K562 (cell line): ENCODE measurements around the gene METTL25B. TPM values are rescaled to one million over a fixed set of nuclear protein-coding genes. Genes with fewer than 3 reads are reported as not detected.

Experiments
- EWSR1 ChIP-seq: fragments of 450-650 bp; IDR thresholded peaks from 2 replicates; pipeline ENCODE4 v1.6.1; 2018; ENCODE audit warnings: borderline replicate concordance, mild to moderate bottlenecking, low read depth, moderate library complexity; ENCODE audit not compliant: partially characterized antibody
- HDAC1 ChIP-seq, 2 experiments: fragments of 450-650 bp; IDR thresholded peaks; 2 replicates each; pipeline ENCODE4 v1.6.1; 2016 to 2017; ENCODE audit warnings: inconsistent platforms in 1 of 2, mild to moderate bottlenecking in 1 of 2, moderate library complexity in 1 of 2
- HLTF ChIP-seq: fragments of 450-650 bp; IDR thresholded peaks from 2 replicates; pipeline ENCODE4 v1.6.1; 2016
- HNRNPL ChIP-seq: fragments of 200-400 bp; formaldehyde crosslinking; IDR thresholded peaks from 2 replicates; pipeline ENCODE4 v1.6.1; 2017; ENCODE audit warnings: low read depth, mild to moderate bottlenecking, low read length
- NR2C2 ChIP-seq, 2 experiments: fragments of 200-800 bp in 1 of 2; sonication (Bioruptor generic) in 1 of 2; sonication (generic) in 1 of 2; formaldehyde crosslinking in 1 of 2; IDR thresholded peaks; 2 replicates each; pipeline versions ENCODE4 v1.6.1 to v1.8.0; 2016 to 2022; ENCODE audit warnings: mild to moderate bottlenecking in 1 of 2, missing compliant biosample characterization in 1 of 2, missing genetic modification characterization in 1 of 2, missing genetic modification reagents in 1 of 2
- TBP ChIP-seq: optimal IDR thresholded peaks from 2 replicates; pipeline ENCODE3; 2011; ENCODE audit warnings: low read depth, low read length, improper control_type of control experiment
- ZNF224 ChIP-seq: sonication (generic); formaldehyde crosslinking; IDR thresholded peaks from 2 replicates; pipeline ENCODE4 v1.8.0; 2022; ENCODE audit warnings: mild to moderate bottlenecking, missing genetic modification reagents
- polyA plus RNA-seq, 8 experiments: library from polyadenylated mRNA; depleted of rRNA in 4 of 8; stranded (reverse) in 5 of 8; unstranded in 3 of 8; fragments of >200 nt; fragmentation: Nextera tagmentation in 2 of 8; fragmentation: Illumina TruSeq in 1 of 8; extraction: Ambion mirVana in 2 of 8; extraction: Trizol in 1 of 8; gene quantifications; 2 replicates each; pipeline versions ENCODE4 v1.2.1 to v1.2.3, GENCODE V29; 2011 to 2014; ENCODE audit warnings: inconsistent platforms in 1 of 8, missing spikeins in 1 of 8
- total RNA-seq, 7 experiments: library from RNA; depleted of rRNA in 6 of 7; stranded (reverse); fragments of >200 nt in 6 of 7; fragmentation: Illumina TruSeq in 2 of 7; extraction: Trizol in 2 of 7; gene quantifications; 2 replicates each; pipeline versions ENCODE4 v1.2.1 to v1.2.3, GENCODE V29; 2011 to 2021; ENCODE audit warnings: low replicate concordance in 1 of 7
- TF ChIP-seq, protein P1 (sequence below): fragments of 250-450 bp; sonication (Bioruptor Pico); IDR thresholded peaks from 2 replicates; pipeline ENCODE4 v1.5.0; 2021; ENCODE audit warnings: mild to moderate bottlenecking, moderate library complexity
- TF ChIP-seq, protein P2 (sequence below): fragments of 450-650 bp; IDR thresholded peaks from 2 replicates; pipeline ENCODE4 v1.6.1; 2016; ENCODE audit warnings: mild to moderate bottlenecking
- TF ChIP-seq, protein P3 (sequence below): IDR thresholded peaks from 2 replicates; pipeline ENCODE4 v1.6.1; 2011; ENCODE audit not compliant: insufficient read length; ENCODE audit errors: extremely low read depth
- TF ChIP-seq, protein P4 (sequence below), 2 experiments: fragments of 450-650 bp; IDR thresholded peaks; 2 replicates each; pipeline ENCODE4 v1.6.1; 2016
- TF ChIP-seq, protein P5 (sequence below): fragments of 250-450 bp; sonication (Bioruptor Pico); IDR thresholded peaks from 2 replicates; pipeline ENCODE4 v1.4.0; 2020; ENCODE audit warnings: mild to moderate bottlenecking, moderate library complexity
- TF ChIP-seq, protein P6 (sequence below): conservative IDR thresholded peaks from 2 replicates; pipeline ENCODE4 v1.6.1; 2011; ENCODE audit warnings: low read depth, mild to moderate bottlenecking, low read length; ENCODE audit not compliant: control insufficient read depth

The METTL25B gene
- total and polyA plus RNA-seq, 9 of the 15 experiments (the other 6 are each of a cell fraction or from before 2014, with no cell fraction given): 7.7 to 48.3 (median 33.1) TPM

DNA sequence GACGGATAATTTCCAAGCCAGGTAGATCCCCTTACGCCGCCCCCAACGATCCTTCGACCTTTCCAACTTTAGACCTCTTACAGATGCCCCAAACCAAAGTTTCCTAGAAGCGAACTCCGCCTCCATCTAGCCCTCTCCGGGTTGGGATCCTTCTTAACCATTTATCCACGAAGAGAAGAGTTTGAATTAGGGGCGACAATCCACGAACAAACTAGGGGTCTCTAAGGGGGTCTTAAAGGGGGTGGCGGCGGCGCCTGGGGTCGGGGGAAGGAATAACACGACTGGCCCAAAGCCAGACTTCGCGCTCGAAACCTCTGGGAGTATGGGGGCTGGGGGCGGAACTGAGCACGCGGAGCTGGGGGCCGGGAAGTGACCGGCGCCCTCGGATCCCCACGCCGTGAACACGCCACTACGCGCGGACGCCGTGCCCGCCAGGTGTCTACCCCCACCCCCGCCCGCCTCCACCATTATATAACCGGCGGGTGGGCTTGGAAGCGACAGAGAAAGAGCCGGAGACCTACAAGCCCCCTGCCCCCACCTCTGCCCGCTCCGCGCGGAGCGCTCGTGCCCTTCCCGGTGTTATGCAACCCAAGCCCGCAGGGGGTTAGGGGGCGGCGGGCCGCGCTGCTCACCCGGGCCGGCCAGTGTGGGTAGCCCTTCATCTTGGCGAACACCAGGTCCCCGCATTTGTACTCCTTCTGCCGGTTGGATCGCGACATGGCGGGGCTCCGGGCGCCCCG lies 22.6 kb downstream of the METTL25B start (continued):
- TF ChIP-seq, protein P1, sequence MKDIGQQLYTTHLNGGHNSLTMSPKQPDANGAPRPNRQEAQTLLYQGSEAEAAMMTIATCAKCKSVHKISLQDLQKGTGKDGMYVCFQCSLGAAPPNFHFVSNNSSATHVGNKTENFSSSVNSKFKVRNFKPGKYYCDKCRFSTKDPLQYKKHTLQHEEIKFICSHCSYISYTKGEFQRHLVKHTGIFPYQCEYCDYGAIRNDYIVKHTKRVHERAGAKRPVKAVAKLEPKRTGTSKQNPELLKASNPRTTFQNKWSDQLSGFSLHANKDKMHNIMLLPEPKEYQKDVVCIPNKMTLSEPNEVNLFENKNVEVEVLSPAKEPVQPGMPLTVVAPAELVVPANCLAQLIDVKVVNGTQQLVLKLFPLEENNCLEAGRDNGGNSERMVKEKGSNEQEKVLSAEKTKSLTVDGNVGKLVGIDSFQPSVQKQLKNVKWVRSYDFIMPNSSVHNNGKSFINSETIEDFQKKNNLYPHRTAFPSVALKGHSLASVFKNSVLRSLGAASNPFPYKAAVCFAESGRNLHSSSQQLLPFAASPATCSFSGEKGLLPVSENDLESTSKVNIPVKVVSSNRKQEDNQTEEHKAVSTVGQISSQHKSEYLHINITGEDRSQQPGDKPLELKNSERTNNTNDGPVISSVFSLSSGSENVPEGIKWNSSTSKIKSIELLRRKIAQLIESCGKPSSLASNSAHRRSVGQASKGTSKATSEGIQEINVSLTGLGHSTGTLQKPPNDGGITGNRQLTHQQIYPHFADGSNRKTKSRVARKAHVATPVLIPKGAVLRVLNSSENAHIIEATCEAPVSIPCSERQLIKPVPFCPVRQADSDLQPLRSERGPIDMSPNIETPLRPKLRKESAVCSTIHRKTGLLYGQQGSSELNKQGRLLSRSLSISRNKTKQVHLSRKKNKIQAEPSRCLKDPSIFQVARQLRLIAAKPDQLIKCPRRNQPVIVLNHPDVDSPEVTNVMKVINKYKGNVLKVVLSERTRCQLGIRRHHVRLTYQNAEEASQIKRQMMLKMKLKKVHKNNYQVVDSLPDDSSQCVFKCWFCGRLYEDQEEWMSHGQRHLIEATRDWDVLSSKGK: no peak
- TF ChIP-seq HLTF: no peak
- TF ChIP-seq EWSR1: no peak
- TF ChIP-seq, protein P2, sequence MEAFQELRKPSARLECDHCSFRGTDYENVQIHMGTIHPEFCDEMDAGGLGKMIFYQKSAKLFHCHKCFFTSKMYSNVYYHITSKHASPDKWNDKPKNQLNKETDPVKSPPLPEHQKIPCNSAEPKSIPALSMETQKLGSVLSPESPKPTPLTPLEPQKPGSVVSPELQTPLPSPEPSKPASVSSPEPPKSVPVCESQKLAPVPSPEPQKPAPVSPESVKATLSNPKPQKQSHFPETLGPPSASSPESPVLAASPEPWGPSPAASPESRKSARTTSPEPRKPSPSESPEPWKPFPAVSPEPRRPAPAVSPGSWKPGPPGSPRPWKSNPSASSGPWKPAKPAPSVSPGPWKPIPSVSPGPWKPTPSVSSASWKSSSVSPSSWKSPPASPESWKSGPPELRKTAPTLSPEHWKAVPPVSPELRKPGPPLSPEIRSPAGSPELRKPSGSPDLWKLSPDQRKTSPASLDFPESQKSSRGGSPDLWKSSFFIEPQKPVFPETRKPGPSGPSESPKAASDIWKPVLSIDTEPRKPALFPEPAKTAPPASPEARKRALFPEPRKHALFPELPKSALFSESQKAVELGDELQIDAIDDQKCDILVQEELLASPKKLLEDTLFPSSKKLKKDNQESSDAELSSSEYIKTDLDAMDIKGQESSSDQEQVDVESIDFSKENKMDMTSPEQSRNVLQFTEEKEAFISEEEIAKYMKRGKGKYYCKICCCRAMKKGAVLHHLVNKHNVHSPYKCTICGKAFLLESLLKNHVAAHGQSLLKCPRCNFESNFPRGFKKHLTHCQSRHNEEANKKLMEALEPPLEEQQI: no peak
- TF ChIP-seq HDAC1 (IDR thresholded peaks at IDR 0.05): no peak
- TF ChIP-seq HNRNPL: no peak
- TF ChIP-seq, protein P3, sequence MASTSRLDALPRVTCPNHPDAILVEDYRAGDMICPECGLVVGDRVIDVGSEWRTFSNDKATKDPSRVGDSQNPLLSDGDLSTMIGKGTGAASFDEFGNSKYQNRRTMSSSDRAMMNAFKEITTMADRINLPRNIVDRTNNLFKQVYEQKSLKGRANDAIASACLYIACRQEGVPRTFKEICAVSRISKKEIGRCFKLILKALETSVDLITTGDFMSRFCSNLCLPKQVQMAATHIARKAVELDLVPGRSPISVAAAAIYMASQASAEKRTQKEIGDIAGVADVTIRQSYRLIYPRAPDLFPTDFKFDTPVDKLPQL: no peak
- TF ChIP-seq, protein P4, sequence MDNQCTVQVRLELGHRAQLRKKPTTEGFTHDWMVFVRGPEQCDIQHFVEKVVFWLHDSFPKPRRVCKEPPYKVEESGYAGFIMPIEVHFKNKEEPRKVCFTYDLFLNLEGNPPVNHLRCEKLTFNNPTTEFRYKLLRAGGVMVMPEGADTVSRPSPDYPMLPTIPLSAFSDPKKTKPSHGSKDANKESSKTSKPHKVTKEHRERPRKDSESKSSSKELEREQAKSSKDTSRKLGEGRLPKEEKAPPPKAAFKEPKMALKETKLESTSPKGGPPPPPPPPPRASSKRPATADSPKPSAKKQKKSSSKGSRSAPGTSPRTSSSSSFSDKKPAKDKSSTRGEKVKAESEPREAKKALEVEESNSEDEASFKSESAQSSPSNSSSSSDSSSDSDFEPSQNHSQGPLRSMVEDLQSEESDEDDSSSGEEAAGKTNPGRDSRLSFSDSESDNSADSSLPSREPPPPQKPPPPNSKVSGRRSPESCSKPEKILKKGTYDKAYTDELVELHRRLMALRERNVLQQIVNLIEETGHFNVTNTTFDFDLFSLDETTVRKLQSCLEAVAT (IDR thresholded peaks at IDR 0.05): peak in 1 of 2 experiments; percentile 19; a peak in 2 of 4 replicates
- peak; percentile 19 for TF ChIP-seq TBP
- TF ChIP-seq, protein P5, sequence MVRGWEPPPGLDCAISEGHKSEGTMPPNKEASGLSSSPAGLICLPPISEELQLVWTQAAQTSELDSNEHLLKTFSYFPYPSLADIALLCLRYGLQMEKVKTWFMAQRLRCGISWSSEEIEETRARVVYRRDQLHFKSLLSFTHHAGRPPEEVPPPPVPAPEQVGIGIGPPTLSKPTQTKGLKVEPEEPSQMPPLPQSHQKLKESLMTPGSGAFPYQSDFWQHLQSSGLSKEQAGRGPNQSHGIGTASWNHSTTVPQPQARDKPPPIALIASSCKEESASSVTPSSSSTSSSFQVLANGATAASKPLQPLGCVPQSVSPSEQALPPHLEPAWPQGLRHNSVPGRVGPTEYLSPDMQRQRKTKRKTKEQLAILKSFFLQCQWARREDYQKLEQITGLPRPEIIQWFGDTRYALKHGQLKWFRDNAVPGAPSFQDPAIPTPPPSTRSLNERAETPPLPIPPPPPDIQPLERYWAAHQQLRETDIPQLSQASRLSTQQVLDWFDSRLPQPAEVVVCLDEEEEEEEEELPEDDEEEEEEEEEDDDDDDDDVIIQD (CRISPR knock-in tag): no peak
- TF ChIP-seq, protein P6, sequence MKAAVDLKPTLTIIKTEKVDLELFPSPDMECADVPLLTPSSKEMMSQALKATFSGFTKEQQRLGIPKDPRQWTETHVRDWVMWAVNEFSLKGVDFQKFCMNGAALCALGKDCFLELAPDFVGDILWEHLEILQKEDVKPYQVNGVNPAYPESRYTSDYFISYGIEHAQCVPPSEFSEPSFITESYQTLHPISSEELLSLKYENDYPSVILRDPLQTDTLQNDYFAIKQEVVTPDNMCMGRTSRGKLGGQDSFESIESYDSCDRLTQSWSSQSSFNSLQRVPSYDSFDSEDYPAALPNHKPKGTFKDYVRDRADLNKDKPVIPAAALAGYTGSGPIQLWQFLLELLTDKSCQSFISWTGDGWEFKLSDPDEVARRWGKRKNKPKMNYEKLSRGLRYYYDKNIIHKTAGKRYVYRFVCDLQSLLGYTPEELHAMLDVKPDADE: 0 out of 2 replicates have a peak, but pooled peaks have one; percentile 14
- TF ChIP-seq NR2C2 (CRISPR knock-in tag; IDR thresholded peaks at IDR 0.05): 0 out of 2 replicates have a peak, but pooled peaks have one; percentile 18
- no peak; the same call in 1 of the 2 replicates for TF ChIP-seq NR2C2 (tag; IDR thresholded peaks at IDR 0.05)
- no peak for TF ChIP-seq ZNF224
